HEK293 (cell line): ENCODE measurements around the gene LAMTOR2.

Source experiments
- CTCF ChIA-PET: fragments of 350-600 bp; formaldehyde crosslinking; extraction: SDS; loops from one replicate; lab custom pipeline; 2021; ENCODE audit warnings: antibody characterized with exemption; lab: Yijun Ruan, JAX
- POLR2A ChIA-PET: fragments of 300-600 bp; formaldehyde crosslinking; extraction: SDS; loops from one replicate; lab custom pipeline; 2020; ENCODE audit warnings: antibody characterized with exemption, inconsistent platforms; lab: Yijun Ruan, JAX
- H3K27ac ChIP-seq: fragments of 200-500 bp; sonication (Bioruptor generic); 2 replicates; pipeline ENCODE4 v1.5.1; 2014; ENCODE audit warnings: low read depth, low read length, control low read depth, inconsistent platforms; ENCODE audit errors: extremely low read depth
- H3K36me3 ChIP-seq, 2 experiments: fragments of 200-500 bp in 1 of 2; sonication (Bioruptor generic) in 1 of 2; 1 replicate in 1 of 2; 2 replicates in 1 of 2; pipeline ENCODE4 v1.5.1; 2014 to 2017; ENCODE audit warnings: inconsistent platforms in 2 of 2, low read length in 2 of 2; ENCODE audit not compliant: control insufficient read depth in 2 of 2, insufficient read depth in 1 of 2
- H3K4me1 ChIP-seq: fragments of 200-500 bp; sonication (Bioruptor generic); 2 replicates; pipeline ENCODE4 v1.5.1; 2014; ENCODE audit warnings: mild to moderate bottlenecking, low read length, inconsistent platforms; ENCODE audit not compliant: control insufficient read depth, insufficient read depth
- H3K4me3 ChIP-seq: 2 replicates; pipeline ENCODE4 v1.5.1; 2011; ENCODE audit warnings: low read depth, mild to moderate bottlenecking, control low read depth, low read length, moderate library complexity
- H3K9me3 ChIP-seq: fragments of 200-500 bp; sonication (Bioruptor generic); 2 replicates; pipeline ENCODE4 v1.5.1; 2014; ENCODE audit warnings: low read depth, low read length, inconsistent platforms; ENCODE audit not compliant: control insufficient read depth, insufficient read depth
- HOXD13 ChIP-seq: sonication (generic); formaldehyde crosslinking; IDR thresholded peaks from 2 replicates; pipeline ENCODE4 v1.8.0; 2022; ENCODE audit warnings: missing genetic modification reagents, borderline replicate concordance
- KLF8 ChIP-seq: fragments of 450-650 bp; formaldehyde crosslinking; IDR thresholded peaks from 2 replicates; pipeline ENCODE4 v1.5.1; 2016; ENCODE audit warnings: missing biosample characterization, missing genetic modification characterization
- KLF9 ChIP-seq: fragments of 450-650 bp; formaldehyde crosslinking; IDR thresholded peaks from 2 replicates; pipeline ENCODE4 v1.5.1; 2016; ENCODE audit warnings: missing biosample characterization, missing genetic modification characterization, low read depth
- SCRT2 ChIP-seq: fragments of 450-650 bp; formaldehyde crosslinking; IDR thresholded peaks from 2 replicates; pipeline ENCODE4 v1.5.1; 2016; ENCODE audit warnings: missing biosample characterization, missing genetic modification characterization
- TSHZ1 ChIP-seq: fragments of 450-650 bp; formaldehyde crosslinking; IDR thresholded peaks from 2 replicates; pipeline ENCODE4 v1.5.1; 2016; ENCODE audit warnings: missing biosample characterization, missing genetic modification characterization, borderline replicate concordance
- WT1 ChIP-seq: fragments of 450-650 bp; formaldehyde crosslinking; IDR thresholded peaks from 2 replicates; pipeline ENCODE4 v1.5.1; 2016; ENCODE audit warnings: missing biosample characterization, missing genetic modification characterization
- ZBTB17 ChIP-seq: fragments of 450-650 bp; formaldehyde crosslinking; IDR thresholded peaks from 2 replicates; pipeline ENCODE4 v1.5.1; 2016; ENCODE audit warnings: missing biosample characterization, missing genetic modification characterization
- ZBTB20 ChIP-seq: fragments of 450-650 bp; formaldehyde crosslinking; IDR thresholded peaks from 2 replicates; pipeline ENCODE4 v1.5.1; 2016; ENCODE audit warnings: missing biosample characterization, missing genetic modification characterization
- ZEB2 ChIP-seq: fragments of 450-650 bp; formaldehyde crosslinking; IDR thresholded peaks from 2 replicates; pipeline ENCODE4 v1.5.1; 2016; ENCODE audit warnings: missing biosample characterization, missing genetic modification characterization
- ZNF140 ChIP-seq: fragments of 450-650 bp; formaldehyde crosslinking; IDR thresholded peaks from 2 replicates; pipeline ENCODE4 v1.5.1; 2016; ENCODE audit warnings: missing biosample characterization, missing genetic modification characterization
- ZNF157 ChIP-seq: fragments of 450-650 bp; formaldehyde crosslinking; IDR thresholded peaks from 2 replicates; pipeline ENCODE4 v1.5.1; 2016; ENCODE audit warnings: missing biosample characterization, missing genetic modification characterization
- ZNF530 ChIP-seq: fragments of 450-650 bp; formaldehyde crosslinking; IDR thresholded peaks from 2 replicates; pipeline ENCODE4 v1.5.1; 2016; ENCODE audit warnings: low read depth, missing biosample characterization, missing genetic modification characterization
- ZNF600 ChIP-seq: fragments of 450-650 bp; formaldehyde crosslinking; IDR thresholded peaks from 2 replicates; pipeline ENCODE4 v1.5.1; 2016; ENCODE audit warnings: missing biosample characterization, missing genetic modification characterization
- ZNF747 ChIP-seq: fragments of 450-650 bp; formaldehyde crosslinking; IDR thresholded peaks from 2 replicates; pipeline ENCODE4 v1.5.1; 2016; ENCODE audit warnings: missing biosample characterization, missing genetic modification characterization
- TF ChIP-seq, protein P1 (sequence below): fragments of 450-650 bp; formaldehyde crosslinking; optimal IDR thresholded peaks from 2 replicates; pipeline ENCODE3; 2016; ENCODE audit warnings: missing biosample characterization, mild to moderate bottlenecking, missing genetic modification characterization
- TF ChIP-seq, protein P2 (sequence below): fragments of 450-650 bp; formaldehyde crosslinking; IDR thresholded peaks from 2 replicates; pipeline ENCODE4 v1.5.1; 2017; ENCODE audit warnings: missing biosample characterization, missing genetic modification characterization
- TF ChIP-seq, protein P3 (sequence below): fragments of 450-650 bp; formaldehyde crosslinking; IDR thresholded peaks from 2 replicates; pipeline ENCODE4 v1.5.1; 2017; ENCODE audit warnings: missing biosample characterization, missing genetic modification characterization
- TF ChIP-seq, protein P4 (sequence below): fragments of 450-650 bp; formaldehyde crosslinking; IDR thresholded peaks from 2 replicates; pipeline ENCODE4 v1.5.1; 2016; ENCODE audit warnings: missing biosample characterization, missing genetic modification characterization
- TF ChIP-seq, protein P5 (sequence below): fragments of 450-650 bp; formaldehyde crosslinking; IDR thresholded peaks from 2 replicates; pipeline ENCODE4 v1.5.1; 2016; ENCODE audit warnings: missing biosample characterization, missing genetic modification characterization, borderline replicate concordance

Gene LAMTOR2

DNA sequence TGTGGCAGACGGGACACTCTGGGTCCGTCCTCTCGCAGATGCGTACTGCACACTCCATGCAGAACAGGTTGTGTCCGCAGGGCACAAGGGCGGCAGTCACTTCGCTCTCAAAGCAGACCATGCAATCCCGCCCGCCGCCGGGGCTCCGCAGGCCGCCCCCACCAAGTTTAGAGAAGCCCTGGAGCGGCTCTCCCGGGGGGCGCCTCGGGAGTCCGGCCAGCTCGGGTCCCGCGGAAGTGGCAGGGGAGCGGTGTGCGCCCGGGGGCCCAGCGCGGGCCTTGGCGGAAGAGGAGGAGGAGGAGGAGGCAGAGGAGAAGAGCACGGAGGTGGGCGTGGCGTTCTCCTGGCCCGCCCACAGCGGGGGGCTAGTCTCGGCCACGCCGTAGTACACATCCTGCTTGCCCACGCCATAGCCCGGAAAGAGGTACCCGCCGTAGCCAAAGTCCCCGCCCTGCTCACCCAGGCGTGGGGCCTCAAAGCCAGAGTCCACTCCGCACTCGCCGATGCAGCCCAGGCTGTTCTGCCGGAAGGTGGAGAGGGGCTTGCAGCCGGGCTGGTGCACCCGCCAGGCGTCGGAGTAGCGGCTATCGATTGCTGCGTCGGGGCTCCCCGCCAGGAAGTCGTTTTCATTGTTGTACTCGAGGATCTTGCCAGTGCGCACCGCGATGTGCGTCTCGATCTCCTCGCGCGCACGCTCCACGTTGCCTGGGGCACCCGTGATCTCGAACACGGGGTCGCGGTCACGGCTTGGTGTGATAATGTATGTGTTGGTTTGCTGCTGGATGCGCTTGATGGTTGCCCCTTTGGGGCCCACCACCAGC is 22.2 kb downstream of the LAMTOR2 start:
- Histone ChIP-seq H3K4me3 (no peak overlapping the region), H3K9me3 (no peaks in the 10 kb centered on the region), H3K4me1 (peaks cover 10% of the 10 kb centered on the region), H3K27ac (no peak overlapping the region), H3K36me3 (peaks cover 0 to 26% of the 10 kb centered on the region in 2 experiments; a peak in 1 of 3 replicates)
- CTCF ChIA-PET = interaction anchor here (0.7 kb wide), 1 partner anchor 67 kb away, joined by 3 read pairs; no protein-coding TSS in a partner anchor
- POLR2A ChIA-PET = no interaction called here
- TF ChIP-seq, protein P1, sequence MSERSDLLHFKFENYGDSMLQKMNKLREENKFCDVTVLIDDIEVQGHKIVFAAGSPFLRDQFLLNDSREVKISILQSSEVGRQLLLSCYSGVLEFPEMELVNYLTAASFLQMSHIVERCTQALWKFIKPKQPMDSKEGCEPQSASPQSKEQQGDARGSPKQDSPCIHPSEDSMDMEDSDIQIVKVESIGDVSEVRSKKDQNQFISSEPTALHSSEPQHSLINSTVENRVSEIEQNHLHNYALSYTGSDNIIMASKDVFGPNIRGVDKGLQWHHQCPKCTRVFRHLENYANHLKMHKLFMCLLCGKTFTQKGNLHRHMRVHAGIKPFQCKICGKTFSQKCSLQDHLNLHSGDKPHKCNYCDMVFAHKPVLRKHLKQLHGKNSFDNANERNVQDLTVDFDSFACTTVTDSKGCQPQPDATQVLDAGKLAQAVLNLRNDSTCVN (tag by site-specific recombination) = no peak
- no peak for TF ChIP-seq ZEB2 (tag by site-specific recombination)
- TF ChIP-seq ZNF747 = no peak
- TF ChIP-seq, protein P2, sequence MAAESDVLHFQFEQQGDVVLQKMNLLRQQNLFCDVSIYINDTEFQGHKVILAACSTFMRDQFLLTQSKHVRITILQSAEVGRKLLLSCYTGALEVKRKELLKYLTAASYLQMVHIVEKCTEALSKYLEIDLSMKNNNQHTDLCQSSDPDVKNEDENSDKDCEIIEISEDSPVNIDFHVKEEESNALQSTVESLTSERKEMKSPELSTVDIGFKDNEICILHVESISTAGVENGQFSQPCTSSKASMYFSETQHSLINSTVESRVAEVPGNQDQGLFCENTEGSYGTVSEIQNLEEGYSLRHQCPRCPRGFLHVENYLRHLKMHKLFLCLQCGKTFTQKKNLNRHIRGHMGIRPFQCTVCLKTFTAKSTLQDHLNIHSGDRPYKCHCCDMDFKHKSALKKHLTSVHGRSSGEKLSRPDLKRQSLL (tag by site-specific recombination) = no peak
- TF ChIP-seq ZNF140 (tag by site-specific recombination) = no peak
- no peak for TF ChIP-seq ZNF157 (tag by site-specific recombination)
- TF ChIP-seq, protein P3, sequence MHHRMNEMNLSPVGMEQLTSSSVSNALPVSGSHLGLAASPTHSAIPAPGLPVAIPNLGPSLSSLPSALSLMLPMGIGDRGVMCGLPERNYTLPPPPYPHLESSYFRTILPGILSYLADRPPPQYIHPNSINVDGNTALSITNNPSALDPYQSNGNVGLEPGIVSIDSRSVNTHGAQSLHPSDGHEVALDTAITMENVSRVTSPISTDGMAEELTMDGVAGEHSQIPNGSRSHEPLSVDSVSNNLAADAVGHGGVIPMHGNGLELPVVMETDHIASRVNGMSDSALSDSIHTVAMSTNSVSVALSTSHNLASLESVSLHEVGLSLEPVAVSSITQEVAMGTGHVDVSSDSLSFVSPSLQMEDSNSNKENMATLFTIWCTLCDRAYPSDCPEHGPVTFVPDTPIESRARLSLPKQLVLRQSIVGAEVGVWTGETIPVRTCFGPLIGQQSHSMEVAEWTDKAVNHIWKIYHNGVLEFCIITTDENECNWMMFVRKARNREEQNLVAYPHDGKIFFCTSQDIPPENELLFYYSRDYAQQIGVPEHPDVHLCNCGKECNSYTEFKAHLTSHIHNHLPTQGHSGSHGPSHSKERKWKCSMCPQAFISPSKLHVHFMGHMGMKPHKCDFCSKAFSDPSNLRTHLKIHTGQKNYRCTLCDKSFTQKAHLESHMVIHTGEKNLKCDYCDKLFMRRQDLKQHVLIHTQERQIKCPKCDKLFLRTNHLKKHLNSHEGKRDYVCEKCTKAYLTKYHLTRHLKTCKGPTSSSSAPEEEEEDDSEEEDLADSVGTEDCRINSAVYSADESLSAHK (tag by site-specific recombination) = no peak
- TF ChIP-seq TSHZ1 (tag by site-specific recombination) = no peak
- no peak for TF ChIP-seq ZNF530 (tag by site-specific recombination)
- TF ChIP-seq, protein P4, sequence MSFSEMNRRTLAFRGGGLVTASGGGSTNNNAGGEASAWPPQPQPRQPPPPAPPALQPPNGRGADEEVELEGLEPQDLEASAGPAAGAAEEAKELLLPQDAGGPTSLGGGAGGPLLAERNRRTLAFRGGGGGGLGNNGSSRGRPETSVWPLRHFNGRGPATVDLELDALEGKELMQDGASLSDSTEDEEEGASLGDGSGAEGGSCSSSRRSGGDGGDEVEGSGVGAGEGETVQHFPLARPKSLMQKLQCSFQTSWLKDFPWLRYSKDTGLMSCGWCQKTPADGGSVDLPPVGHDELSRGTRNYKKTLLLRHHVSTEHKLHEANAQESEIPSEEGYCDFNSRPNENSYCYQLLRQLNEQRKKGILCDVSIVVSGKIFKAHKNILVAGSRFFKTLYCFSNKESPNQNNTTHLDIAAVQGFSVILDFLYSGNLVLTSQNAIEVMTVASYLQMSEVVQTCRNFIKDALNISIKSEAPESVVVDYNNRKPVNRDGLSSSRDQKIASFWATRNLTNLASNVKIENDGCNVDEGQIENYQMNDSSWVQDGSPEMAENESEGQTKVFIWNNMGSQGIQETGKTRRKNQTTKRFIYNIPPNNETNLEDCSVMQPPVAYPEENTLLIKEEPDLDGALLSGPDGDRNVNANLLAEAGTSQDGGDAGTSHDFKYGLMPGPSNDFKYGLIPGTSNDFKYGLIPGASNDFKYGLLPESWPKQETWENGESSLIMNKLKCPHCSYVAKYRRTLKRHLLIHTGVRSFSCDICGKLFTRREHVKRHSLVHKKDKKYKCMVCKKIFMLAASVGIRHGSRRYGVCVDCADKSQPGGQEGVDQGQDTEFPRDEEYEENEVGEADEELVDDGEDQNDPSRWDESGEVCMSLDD (tag by site-specific recombination) = no peak
- no peak for TF ChIP-seq HOXD13 (CRISPR knock-in tag)
- TF ChIP-seq KLF9 = peak; percentile 43; the same call in 1 of the 2 replicates
- no peak for TF ChIP-seq ZBTB17
- TF ChIP-seq, protein P5, sequence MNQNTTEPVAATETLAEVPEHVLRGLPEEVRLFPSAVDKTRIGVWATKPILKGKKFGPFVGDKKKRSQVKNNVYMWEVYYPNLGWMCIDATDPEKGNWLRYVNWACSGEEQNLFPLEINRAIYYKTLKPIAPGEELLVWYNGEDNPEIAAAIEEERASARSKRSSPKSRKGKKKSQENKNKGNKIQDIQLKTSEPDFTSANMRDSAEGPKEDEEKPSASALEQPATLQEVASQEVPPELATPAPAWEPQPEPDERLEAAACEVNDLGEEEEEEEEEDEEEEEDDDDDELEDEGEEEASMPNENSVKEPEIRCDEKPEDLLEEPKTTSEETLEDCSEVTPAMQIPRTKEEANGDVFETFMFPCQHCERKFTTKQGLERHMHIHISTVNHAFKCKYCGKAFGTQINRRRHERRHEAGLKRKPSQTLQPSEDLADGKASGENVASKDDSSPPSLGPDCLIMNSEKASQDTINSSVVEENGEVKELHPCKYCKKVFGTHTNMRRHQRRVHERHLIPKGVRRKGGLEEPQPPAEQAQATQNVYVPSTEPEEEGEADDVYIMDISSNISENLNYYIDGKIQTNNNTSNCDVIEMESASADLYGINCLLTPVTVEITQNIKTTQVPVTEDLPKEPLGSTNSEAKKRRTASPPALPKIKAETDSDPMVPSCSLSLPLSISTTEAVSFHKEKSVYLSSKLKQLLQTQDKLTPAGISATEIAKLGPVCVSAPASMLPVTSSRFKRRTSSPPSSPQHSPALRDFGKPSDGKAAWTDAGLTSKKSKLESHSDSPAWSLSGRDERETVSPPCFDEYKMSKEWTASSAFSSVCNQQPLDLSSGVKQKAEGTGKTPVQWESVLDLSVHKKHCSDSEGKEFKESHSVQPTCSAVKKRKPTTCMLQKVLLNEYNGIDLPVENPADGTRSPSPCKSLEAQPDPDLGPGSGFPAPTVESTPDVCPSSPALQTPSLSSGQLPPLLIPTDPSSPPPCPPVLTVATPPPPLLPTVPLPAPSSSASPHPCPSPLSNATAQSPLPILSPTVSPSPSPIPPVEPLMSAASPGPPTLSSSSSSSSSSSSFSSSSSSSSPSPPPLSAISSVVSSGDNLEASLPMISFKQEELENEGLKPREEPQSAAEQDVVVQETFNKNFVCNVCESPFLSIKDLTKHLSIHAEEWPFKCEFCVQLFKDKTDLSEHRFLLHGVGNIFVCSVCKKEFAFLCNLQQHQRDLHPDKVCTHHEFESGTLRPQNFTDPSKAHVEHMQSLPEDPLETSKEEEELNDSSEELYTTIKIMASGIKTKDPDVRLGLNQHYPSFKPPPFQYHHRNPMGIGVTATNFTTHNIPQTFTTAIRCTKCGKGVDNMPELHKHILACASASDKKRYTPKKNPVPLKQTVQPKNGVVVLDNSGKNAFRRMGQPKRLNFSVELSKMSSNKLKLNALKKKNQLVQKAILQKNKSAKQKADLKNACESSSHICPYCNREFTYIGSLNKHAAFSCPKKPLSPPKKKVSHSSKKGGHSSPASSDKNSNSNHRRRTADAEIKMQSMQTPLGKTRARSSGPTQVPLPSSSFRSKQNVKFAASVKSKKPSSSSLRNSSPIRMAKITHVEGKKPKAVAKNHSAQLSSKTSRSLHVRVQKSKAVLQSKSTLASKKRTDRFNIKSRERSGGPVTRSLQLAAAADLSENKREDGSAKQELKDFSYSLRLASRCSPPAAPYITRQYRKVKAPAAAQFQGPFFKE = no peak
- no peak for TF ChIP-seq WT1 (tag by site-specific recombination)
- TF ChIP-seq SCRT2 (tag by site-specific recombination) = no peak
- TF ChIP-seq ZBTB20 (tag by site-specific recombination) = no peak
- peak; percentile 16; the same call in 1 of the 2 replicates for TF ChIP-seq ZNF600 (tag by site-specific recombination)
- TF ChIP-seq KLF8 (tag by site-specific recombination) = 0 out of 2 replicates have a peak, but pooled peaks have one; percentile 32
